VCaP (cell line): Measurements from ENCODE around the gene ARMCX4.
A peak's percentile ranks its signal among the peaks of the same experiment; 100 is the strongest.

Source experiments
- H3K27ac ChIP-seq: fragments of 450-650 bp; 2 replicates; pipeline ENCODE4 v1.5.1; 2017
- CTCF ChIP-seq: fragments of 450-650 bp; conservative IDR thresholded peaks from 2 replicates; pipeline ENCODE4 v1.5.1; 2017; ENCODE audit warnings: mild to moderate bottlenecking, moderate library complexity

Gene ARMCX4

GRCh38 chrX:101485212-101485949 lies at the start of gene ARMCX4:
TSS of gene ARMCX4 (plus strand) at chrX:101485456. CDS start at chrX:101488590, 3,134 bp downstream.
- H3K27ac ChIP-seq: no peak within 1 kb of the TSS
- TF ChIP-seq CTCF: no peak

GRCh38 chrX:101442085-101442484 lies 43.2 kb upstream of the ARMCX4 start:
- no peak overlapping the region for H3K27ac ChIP-seq

GRCh38 chrX:101449279-101449678 lies 36.0 kb upstream of the ARMCX4 start:
- no peak for TF ChIP-seq CTCF
- no peak overlapping the region for H3K27ac ChIP-seq

More at GRCh38 chrX:101442085-101442484, 43.2 kb upstream of the ARMCX4 start:
- TF ChIP-seq CTCF: no peak

GRCh38 chrX:101450085-101450484 lies 35.2 kb upstream of the ARMCX4 start:
- no peak for TF ChIP-seq CTCF
- no peak overlapping the region for H3K27ac ChIP-seq

GRCh38 chrX:101450961-101451360 lies 34.3 kb upstream of the ARMCX4 start:
- TF ChIP-seq CTCF: no peak
- H3K27ac ChIP-seq: peak overlapping the region; percentile 8; the same call in 1 of the 2 replicates

- no peak for TF ChIP-seq CTCF
Measured at GRCh38 chrX:101452056-101452455, 33.2 kb upstream of the ARMCX4 start.

GRCh38 chrX:101460669-101461068 lies 24.6 kb upstream of the ARMCX4 start:
- no peak overlapping the region for H3K27ac ChIP-seq

More at GRCh38 chrX:101452056-101452455, 33.2 kb upstream of the ARMCX4 start:
- H3K27ac ChIP-seq: no peak overlapping the region

More at GRCh38 chrX:101460669-101461068, 24.6 kb upstream of the ARMCX4 start:
- TF ChIP-seq CTCF: no peak
